Measurements from ENCODE around the gene MPZ. TPM values are rescaled to one million over a fixed set of nuclear protein-coding genes. Genes with fewer than 3 reads are reported as not detected.

The MPZ gene
- total RNA-seq, 1 donor from 2014 or later, result 0.69 TPM

- peak; percentile 78 for DNase-seq (ENCODE audit: low read depth)
- H3K4me3 ChIP-seq (ENCODE audit: low read depth, low read length), result no peak overlapping the region
- no peak for TF ChIP-seq CTCF (conservative IDR thresholded peaks at IDR 0.05; ENCODE audit: low read depth, low read length)
Measured at GRCh38 chr1:161311595-161312181, 1.9 kb upstream of the MPZ start.

- no peak for DNase-seq (ENCODE audit: low read depth)
- no peak overlapping the region for H3K4me3 ChIP-seq (ENCODE audit: low read depth, low read length)
- no peak for TF ChIP-seq CTCF (conservative IDR thresholded peaks at IDR 0.05; ENCODE audit: low read depth, low read length)
Measured at GRCh38 chr1:161307892-161308638, 1.7 kb downstream of the MPZ start.

DNA sequence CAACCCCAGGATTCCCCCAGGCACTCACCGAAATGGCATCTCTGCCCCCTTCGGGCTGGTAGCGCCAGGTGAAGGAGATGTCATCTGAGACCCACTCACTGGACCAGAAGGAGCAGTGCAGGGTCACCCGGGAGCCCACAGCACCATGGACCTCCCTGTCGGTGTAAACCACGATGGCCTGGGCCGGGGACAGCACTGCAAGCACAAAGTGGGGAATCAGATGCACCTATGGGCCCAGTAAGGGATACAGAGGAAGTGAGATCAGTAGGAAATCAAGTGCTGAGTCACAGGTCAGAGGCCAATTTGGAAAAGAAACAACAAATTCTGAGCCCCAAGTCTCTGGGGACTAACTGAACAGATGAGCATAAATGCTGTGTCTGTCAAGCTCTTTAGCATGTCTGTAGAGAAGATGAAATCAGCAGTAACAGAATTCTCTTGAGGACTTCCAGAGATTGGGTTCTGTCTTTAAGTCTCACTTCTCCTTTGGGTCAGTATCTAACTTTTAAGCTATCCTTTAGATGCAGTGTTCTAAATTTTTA, 2.5 kb downstream of the MPZ start:
- H3K4me3 ChIP-seq (ENCODE audit: low read depth, low read length), result no peak overlapping the region
- no peak for DNase-seq (ENCODE audit: low read depth)
- no peak for TF ChIP-seq CTCF (conservative IDR thresholded peaks at IDR 0.05; ENCODE audit: low read depth, low read length)

DNA sequence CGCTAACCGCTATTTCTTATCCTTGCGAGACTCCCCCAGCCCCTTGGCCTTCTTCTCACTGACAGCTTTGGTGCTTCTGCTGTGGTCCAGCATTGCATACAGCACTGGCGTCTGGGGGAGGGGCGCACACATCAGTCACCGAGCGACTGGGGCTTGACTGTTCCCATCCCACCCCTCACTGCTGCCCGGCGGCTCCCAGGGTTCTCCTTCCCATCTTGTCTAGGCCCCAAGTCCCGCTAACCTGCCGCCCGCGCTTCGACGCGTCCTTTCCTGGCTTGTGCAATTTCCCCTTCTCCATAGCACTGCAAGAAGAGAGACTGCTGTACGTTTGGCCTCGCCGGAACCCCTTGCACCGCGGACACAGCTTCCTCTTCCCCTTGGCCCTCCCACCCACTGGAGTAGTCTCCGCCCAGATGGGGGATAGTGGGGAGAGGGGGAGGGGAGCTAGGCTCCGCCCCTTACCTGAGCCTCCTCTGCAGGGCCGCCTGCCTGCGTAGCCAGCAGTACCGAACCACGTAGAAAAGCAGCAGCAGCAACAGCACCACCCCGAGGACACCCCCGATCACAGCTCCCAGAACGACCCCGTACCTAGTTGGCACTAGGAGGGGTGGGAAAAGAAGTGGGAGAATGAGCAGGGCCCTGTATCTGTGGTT, 3.8 kb downstream of the MPZ start:
- no peak for DNase-seq (ENCODE audit: low read depth)
- peak overlapping the region; percentile 69 for H3K4me3 ChIP-seq (ENCODE audit: low read depth, low read length)
- peak; percentile 39 for TF ChIP-seq CTCF (conservative IDR thresholded peaks at IDR 0.05; ENCODE audit: low read depth, low read length)

GRCh38 chr1:161304927-161305866, 4.6 kb downstream of the MPZ start:
- no peak for DNase-seq (ENCODE audit: low read depth)

More at GRCh38 chr1:161304927-161305866, 4.6 kb downstream of the MPZ start:
- H3K4me3 ChIP-seq (ENCODE audit: low read depth, low read length), result peak overlapping the region; percentile 69
- no peak for TF ChIP-seq CTCF (conservative IDR thresholded peaks at IDR 0.05; ENCODE audit: low read depth, low read length)

Data from epithelial cell of proximal tubule (primary cell).